Frontal cortex (tissue), 4 donors: ENCODE results near the gene NPC1L1. TPM values are rescaled to one million over a fixed set of nuclear protein-coding genes. Genes with fewer than 3 reads are reported as not detected.

Source experiments
- DNase-seq, 2 donors: peaks; one replicate each; pipeline ENCODE4 v3.0.0; 2012; ENCODE audit warnings: low spot score in 2 of 2
- FAIRE-seq: peaks from 2 replicates; lab custom pipeline; 2012; peaks lifted over from hg19 to GRCh38; lab: Jason Lieb, UNC
- total RNA-seq: library from RNA; depleted of rRNA; stranded (reverse); fragments of >200 nt; gene quantifications from one replicate; pipeline ENCODE4 v1.2.3, GENCODE V29; 2014
- donor health status: control.
- donor health status: control.
- donor health status: control.

The NPC1L1 gene
- not detected for total RNA-seq

- no peak for FAIRE-seq
Observed at GRCh38 chr7:44541028-44541869, at the start of gene NPC1L1. TSS of gene NPC1L1 (minus strand) at chr7:44541330. CDS start at chr7:44541259, 71 bp downstream.

GRCh38 chr7:44590910-44591309 is 49.8 kb upstream of the NPC1L1 start:
- DNase-seq (no peak), FAIRE-seq (no peak)

More at GRCh38 chr7:44541028-44541869, at the start of gene NPC1L1:
- DNase-seq = no peak

GRCh38 chr7:44587843-44588711 is 46.9 kb upstream of the NPC1L1 start:
- DNase-seq (no peak), FAIRE-seq (no peak)

- FAIRE-seq = no peak
Observed at GRCh38 chr7:44583146-44583865, 42.2 kb upstream of the NPC1L1 start.

GRCh38 chr7:44581879-44582603 is 40.9 kb upstream of the NPC1L1 start, which contains the start of gene TMED4:
TSS of gene TMED4 (minus strand) at chr7:44582231. CDS start at chr7:44582206, 25 bp downstream.
- FAIRE-seq (no peak), DNase-seq (peak; percentile 96 to 98)

More at GRCh38 chr7:44583146-44583865, 42.2 kb upstream of the NPC1L1 start:
- no peak for DNase-seq

- DNase-seq (no peak), FAIRE-seq (no peak)
Observed at GRCh38 chr7:44580945-44581878, 40.1 kb upstream of the NPC1L1 start.

- no peak for DNase-seq
- no peak for FAIRE-seq
Observed at GRCh38 chr7:44576228-44576627, 35.1 kb upstream of the NPC1L1 start.

GRCh38 chr7:44575054-44575453 is 33.9 kb upstream of the NPC1L1 start:
- no peak for FAIRE-seq
- DNase-seq = no peak

- DNase-seq = no peak
- no peak for FAIRE-seq
Observed at GRCh38 chr7:44574287-44574872, 33.2 kb upstream of the NPC1L1 start.

- DNase-seq (peak; percentile 79 to 93), FAIRE-seq (no peak)
Observed at GRCh38 chr7:44573464-44574286, 32.5 kb upstream of the NPC1L1 start, which contains the start of gene DDX56. TSS of gene DDX56 (minus strand) at chr7:44573908. CDS start at chr7:44573895, 13 bp downstream.

- no peak for FAIRE-seq
- DNase-seq = no peak
Observed at GRCh38 chr7:44572771-44573170, 31.6 kb upstream of the NPC1L1 start.

- no peak for FAIRE-seq
- no peak for DNase-seq
Observed at GRCh38 chr7:44569959-44570358, 28.8 kb upstream of the NPC1L1 start.

GRCh38 chr7:44568771-44569560 is 27.8 kb upstream of the NPC1L1 start:
- DNase-seq (no peak), FAIRE-seq (no peak)

GRCh38 chr7:44567884-44568283 is 26.8 kb upstream of the NPC1L1 start:
- FAIRE-seq (no peak), DNase-seq (no peak)

GRCh38 chr7:44566680-44567079 is 25.6 kb upstream of the NPC1L1 start:
- FAIRE-seq (no peak), DNase-seq (no peak)
